ENCODE results near the gene EHMT1.

GRCh38 chr9:137606005-137606621, 12.7 kb upstream of the EHMT1 start:
- TF ChIP-seq OSR1 (CRISPR knock-in tag; IDR thresholded peaks at IDR 0.05) (no peak), ZFP30 (CRISPR knock-in tag; IDR thresholded peaks at IDR 0.05) (no peak), POU6F1 (CRISPR knock-in tag; IDR thresholded peaks at IDR 0.05; ENCODE audit: borderline replicate concordance, low read depth) (no peak), TCF4 (CRISPR knock-in tag; IDR thresholded peaks at IDR 0.05; ENCODE audit: borderline replicate concordance) (no peak)
